Heart right ventricle (tissue), 16 donors: ENCODE measurements around the gene NIFK. TPM values are rescaled to one million over a fixed set of nuclear protein-coding genes. Genes with fewer than 3 reads are reported as not detected.

ENCODE experiments used
- ATAC-seq, 8 donors: fragments of 200-7000 bp; cut with Tn5 transposase; one replicate each; pipeline ENCODE4 v1.9.1; 2020; ENCODE audit warnings: mild to moderate bottlenecking in 8 of 8, moderate library complexity in 8 of 8, moderate number of reproducible peaks in 1 of 8
- DNase-seq, 2 donors: peaks; one replicate each; pipeline ENCODE4 v3.0.0-alpha.2; 2020
- H3K27ac ChIP-seq, 10 donors: fragments of 200-600 bp; sonication (generic) in 2 of 10; one replicate each; pipeline versions ENCODE4 v1.5.0 to v1.8.0; 2020 to 2022; ENCODE audit warnings: mild to moderate bottlenecking in 3 of 10
- H3K27me3 ChIP-seq, 7 donors: fragments of 200-600 bp; one replicate each; pipeline ENCODE4 v1.8.0; 2021 to 2022; ENCODE audit warnings: mild to moderate bottlenecking in 2 of 7
- H3K36me3 ChIP-seq, 9 donors: fragments of 200-600 bp; sonication (generic) in 1 of 9; one replicate each; pipeline versions ENCODE4 v1.5.0 to v1.8.0; 2020 to 2022; ENCODE audit warnings: mild to moderate bottlenecking in 2 of 9
- H3K4me1 ChIP-seq, 9 donors: fragments of 200-600 bp; sonication (generic) in 1 of 9; one replicate each; pipeline versions ENCODE4 v1.5.0 to v1.8.0; 2020 to 2022; ENCODE audit warnings: mild to moderate bottlenecking in 4 of 9
- H3K4me3 ChIP-seq, 10 donors: fragments of 200-600 bp; sonication (generic) in 2 of 10; one replicate each; pipeline versions ENCODE4 v1.5.0 to v1.8.0; 2020 to 2022; ENCODE audit warnings: mild to moderate bottlenecking in 7 of 10, moderate library complexity in 2 of 10
- H3K9me3 ChIP-seq, 11 donors: fragments of 200-600 bp in 10 of 11; sonication (generic) in 2 of 11; one replicate each; pipeline versions ENCODE4 v1.5.0 to v1.8.0; 2013 to 2022; ENCODE audit warnings: mild to moderate bottlenecking in 2 of 11, control low read depth in 1 of 11, moderate library complexity in 1 of 11
- WGBS, 2 donors: extraction: QIAGEN DNeasy Blood & Tissue Kit; methylation state at CpG; one replicate each; pipeline ENCODE4 v1.1.7; 2013; ENCODE audit warnings: inconsistent platforms in 1 of 2; 5-methylcytosine and 5-hydroxymethylcytosine counted together
- intact Hi-C, 10 donors: fragments of 100-400 bp; cut with DNase I; formaldehyde crosslinking; loops; one replicate each; pipeline versions ENCODE4 v1.11.1 to v1.14.2; 2022
- polyA plus RNA-seq, 2 donors: library from polyadenylated mRNA; stranded (reverse); fragments of 200-250 nt; gene quantifications; one replicate each; pipeline ENCODE4 v1.2.3, GENCODE V29; 2013
- total RNA-seq, 10 donors: library from RNA; stranded (reverse); fragmentation: NEBNext Ultra II Directional in 3 of 10; extraction: Animal tissue kit (Norgen Biotek cat#: 25700) in 3 of 10; gene quantifications; one replicate each; pipeline versions ENCODE4 v1.2.1 to v1.2.4, GENCODE V29; 2021 to 2023
- TF ChIP-seq, protein P1 (sequence below), 9 donors: fragments of 200-600 bp; sonication (generic) in 2 of 9; IDR thresholded peaks; one replicate each; pipeline versions ENCODE4 v1.5.0 to v1.8.0; 2021 to 2022; ENCODE audit warnings: antibody characterized with exemption in 9 of 9, mild to moderate bottlenecking in 5 of 9, moderate library complexity in 1 of 9
- donor health status: Arrhythmogenic right ventricular cardiomyopathy.
- donor health status: ischemic (EF 13 %, LVEDD 7.1; RV severe dilation, severe dysfunction).
- donor health status: healthy with polysubstance abuse.
- donor health status: DM: no; HTN: yes; CAD: no.
- donor health status: DM: no; HTN: no; CAD: no.
- donor health status: ischemic (EF 25% LVEDD 6.9; RV normal size, moderate dysfunction).
- donor health status: ischemic (EF 25% LVEDD 5.7; RV mildly dilated, moderate dysfunction).
- donor health status: healthy.
- donor health status: DM: yes; HTN: yes; CAD: no.
- donor health status: Ischemic cardiomyopathy.
- donor health status: ischemic (EF 35%, LVEDD 5.7; RV mildly dilated, moderate dysfunction).
- donor health status: nonischemic (EF 11% LVEDD 7.7; RV severe dilation, severe dysfunction).
- donor health status: DM: yes; HTN: yes; CAD: no.
- donor health status: PGD.
- donor health status: ischemic (EF 29% LVEDD 5.4; RV normal size, mild dysfunction).
- donor health status: nonischemic (EF 23%, LVEDD 6.1; RV moderate dilation, normal function).

Gene NIFK
- total and polyA plus RNA-seq, 12 donors, result 20.8 to 37.6 (median 26.6) TPM

DNA sequence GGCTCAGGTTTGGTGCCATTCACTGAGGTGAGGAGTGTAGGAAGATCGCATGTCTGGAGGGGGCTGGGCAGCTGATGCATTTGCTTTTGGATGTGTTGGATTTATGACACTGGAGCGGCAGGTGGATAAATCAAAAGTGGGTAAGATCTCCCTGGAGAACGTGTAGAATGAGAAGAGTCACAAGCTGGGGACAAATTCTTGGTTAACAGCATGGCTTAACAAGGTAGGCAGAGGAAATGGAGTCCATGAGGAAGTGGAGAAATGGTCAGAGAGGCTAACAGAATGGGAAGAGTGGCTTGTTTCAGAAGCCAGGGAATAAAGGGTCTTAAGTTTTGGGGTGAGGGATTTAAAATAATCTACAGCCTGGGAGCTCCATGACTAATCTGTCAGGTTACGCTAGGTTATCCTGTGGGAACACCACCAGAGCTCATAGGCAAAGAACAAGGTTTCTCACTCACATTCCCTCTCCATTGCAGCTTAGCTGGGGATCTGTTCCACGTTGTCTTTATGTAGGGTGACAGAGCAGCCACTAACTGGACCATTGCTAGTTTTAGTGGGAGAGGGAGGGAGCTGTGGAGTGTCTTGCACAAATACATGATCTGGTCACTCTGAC is 31.6 kb upstream of the NIFK start:
- TF ChIP-seq, protein P1, sequence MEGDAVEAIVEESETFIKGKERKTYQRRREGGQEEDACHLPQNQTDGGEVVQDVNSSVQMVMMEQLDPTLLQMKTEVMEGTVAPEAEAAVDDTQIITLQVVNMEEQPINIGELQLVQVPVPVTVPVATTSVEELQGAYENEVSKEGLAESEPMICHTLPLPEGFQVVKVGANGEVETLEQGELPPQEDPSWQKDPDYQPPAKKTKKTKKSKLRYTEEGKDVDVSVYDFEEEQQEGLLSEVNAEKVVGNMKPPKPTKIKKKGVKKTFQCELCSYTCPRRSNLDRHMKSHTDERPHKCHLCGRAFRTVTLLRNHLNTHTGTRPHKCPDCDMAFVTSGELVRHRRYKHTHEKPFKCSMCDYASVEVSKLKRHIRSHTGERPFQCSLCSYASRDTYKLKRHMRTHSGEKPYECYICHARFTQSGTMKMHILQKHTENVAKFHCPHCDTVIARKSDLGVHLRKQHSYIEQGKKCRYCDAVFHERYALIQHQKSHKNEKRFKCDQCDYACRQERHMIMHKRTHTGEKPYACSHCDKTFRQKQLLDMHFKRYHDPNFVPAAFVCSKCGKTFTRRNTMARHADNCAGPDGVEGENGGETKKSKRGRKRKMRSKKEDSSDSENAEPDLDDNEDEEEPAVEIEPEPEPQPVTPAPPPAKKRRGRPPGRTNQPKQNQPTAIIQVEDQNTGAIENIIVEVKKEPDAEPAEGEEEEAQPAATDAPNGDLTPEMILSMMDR (IDR thresholded peaks at IDR 0.05), result no peak
- H3K9me3 ChIP-seq, result no peaks in the 10 kb centered on the region
- peaks cover 0 to 72% (median 37%) of the 10 kb centered on the region in 9 donors for H3K36me3 ChIP-seq
- peaks cover 0 to 4% (median 0%) of the 10 kb centered on the region in 9 donors for H3K4me1 ChIP-seq
- no peaks in the 10 kb centered on the region for H3K27me3 ChIP-seq
- no peak for DNase-seq
- H3K27ac ChIP-seq, result no peak overlapping the region
- ATAC-seq, result no peak
- 85 to 92% methylated on average over 5 of the region's 5 CpGs for WGBS, 2 donors
- no peak overlapping the region for H3K4me3 ChIP-seq
- intact Hi-C loops, result no loop called here

DNA sequence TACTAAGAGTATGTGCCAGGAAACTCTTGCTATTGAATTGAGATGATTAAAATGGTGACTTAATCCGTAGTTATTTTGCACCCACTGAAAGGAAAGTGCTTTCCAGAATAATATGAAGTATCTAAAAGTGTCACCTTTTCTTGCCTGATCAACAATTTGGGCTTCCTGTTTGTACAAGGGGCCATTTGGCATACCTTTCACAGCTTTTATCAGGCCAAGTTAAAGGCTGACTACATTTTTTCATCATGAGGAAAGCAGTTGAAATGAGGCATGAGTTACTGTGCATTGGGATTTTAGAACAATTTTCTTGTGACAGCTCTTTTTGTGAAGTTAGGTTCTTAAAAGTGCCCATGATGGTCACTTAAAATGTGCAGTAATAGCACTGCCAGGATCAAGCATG is 29.9 kb upstream of the NIFK start:
- intact Hi-C loops, result no loop called here
- ATAC-seq (no peak), DNase-seq (no peak)
- 62 to 71% methylated on average over 1 of the region's 1 CpG for WGBS, 2 donors
- Histone ChIP-seq H3K4me3 (no peak overlapping the region), H3K36me3 (peaks cover 0 to 89% (median 51%) of the 10 kb centered on the region in 9 donors), H3K9me3 (no peaks in the 10 kb centered on the region), H3K4me1 (no peaks in the 10 kb centered on the region), H3K27ac (no peak overlapping the region), H3K27me3 (no peaks in the 10 kb centered on the region)
- TF ChIP-seq, protein P1 (IDR thresholded peaks at IDR 0.05), result no peak

DNA sequence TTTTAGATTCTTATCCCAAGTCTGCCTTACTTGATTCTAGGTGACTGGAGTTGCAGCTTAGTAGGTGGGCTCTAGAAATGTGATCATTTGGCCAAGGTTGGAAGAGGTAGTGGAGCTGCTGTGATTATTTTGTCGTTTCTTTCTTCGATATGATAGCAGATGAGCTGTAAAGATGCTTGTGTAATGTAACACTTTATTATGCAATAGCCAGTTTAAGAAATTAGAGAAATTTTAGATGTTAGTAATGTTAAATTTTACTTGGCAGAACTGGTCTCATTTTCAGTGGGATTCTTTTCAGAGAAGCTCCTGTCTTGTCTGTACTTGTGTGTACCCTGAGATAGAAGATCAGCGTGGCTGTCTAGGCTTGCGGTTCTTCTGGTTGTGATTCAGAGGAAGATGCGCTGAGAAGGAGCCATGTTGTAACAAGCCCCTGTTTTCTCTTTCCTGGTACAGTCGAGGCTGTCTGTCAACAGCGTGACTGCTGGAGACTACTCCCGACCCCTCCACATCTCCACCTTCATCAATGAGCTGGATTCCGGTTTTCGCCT is 28.1 kb upstream of the NIFK start:
- no peak for ATAC-seq
- DNase-seq, result no peak

DNA sequence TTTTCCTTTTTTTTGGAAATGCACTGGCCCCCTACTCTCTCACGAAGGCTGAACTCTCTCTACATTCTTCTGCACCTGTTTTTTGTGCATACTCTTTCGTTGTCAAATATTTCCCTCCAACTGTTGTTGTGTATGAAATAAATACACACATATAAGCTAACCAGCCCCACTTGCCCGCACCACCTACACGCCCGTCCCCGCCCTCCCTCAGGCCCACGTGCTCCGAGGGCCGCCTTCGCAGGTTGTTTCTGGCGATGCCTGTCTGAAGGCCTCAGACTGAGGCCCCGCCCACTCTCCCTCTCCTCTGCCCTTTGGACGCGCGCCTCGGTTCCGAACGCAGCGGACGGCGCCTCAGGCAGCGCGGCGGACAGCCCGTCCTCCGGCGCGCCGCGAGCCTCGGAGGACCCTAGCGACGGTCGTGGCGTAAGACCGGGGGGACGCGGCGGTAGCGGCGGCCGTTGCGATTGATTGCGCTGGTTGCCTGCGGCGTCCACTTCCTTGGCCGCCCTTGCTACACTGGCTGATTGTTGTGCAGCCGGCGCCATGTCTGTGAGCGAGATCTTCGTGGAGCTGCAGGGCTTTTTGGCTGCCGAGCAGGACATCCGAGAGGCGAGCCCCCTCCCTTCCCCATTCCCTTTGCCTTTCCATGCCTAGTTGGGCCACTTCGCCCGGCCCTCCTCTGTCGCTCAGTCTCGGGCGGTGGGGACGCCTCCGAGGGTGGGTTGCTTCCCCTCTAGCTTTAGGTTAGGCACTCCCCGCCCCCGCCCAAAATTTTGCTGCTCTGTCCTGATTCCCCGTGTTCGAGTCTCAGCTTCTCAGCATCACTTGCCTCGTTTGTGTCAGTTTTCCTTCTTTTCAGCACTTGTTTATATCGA is 18.8 kb upstream of the NIFK start, which contains the start of gene TSN:
Gene TSN, plus strand, starts transcription at position 415 of the 875 bp plus-strand sequence. Its CDS starts 129 bp downstream, at position 544.
- H3K4me1 ChIP-seq, result peaks cover 5 to 32% (median 28%) of the 10 kb centered on the region in 9 donors
- TF ChIP-seq, protein P1 (IDR thresholded peaks at IDR 0.05), result no peak
- peak within 1 kb of the TSS; percentile 28 to 86 (median 79) for H3K27ac ChIP-seq
- WGBS, 2 donors, result 0 to 1% methylated on average over 67 of the region's 67 CpGs
- ATAC-seq (peak; percentile 99 to 100 (median 100)), DNase-seq (peak; percentile 97 to 98)
- intact Hi-C loops, result loop anchor here in 1 of 10 donors (2.0 kb wide), 1 partner anchor 19 kb away; the partner anchor contains the start of gene NIFK
- peaks cover 0 to 34% (median 6%) of the 10 kb centered on the region in 9 donors for H3K36me3 ChIP-seq
- H3K27me3 ChIP-seq, result no peaks in the 10 kb centered on the region
- peak within 1 kb of the TSS; percentile 79 to 95 (median 90) for H3K4me3 ChIP-seq
- H3K9me3 ChIP-seq, result no peaks in the 10 kb centered on the region

More for the DNA sequence above, 28.1 kb upstream of the NIFK start:
- no peaks in the 10 kb centered on the region for H3K9me3 ChIP-seq
- no peak overlapping the region for H3K27ac ChIP-seq
- no peaks in the 10 kb centered on the region for H3K27me3 ChIP-seq
- H3K36me3 ChIP-seq, result peaks cover 0 to 100% (median 55%) of the 10 kb centered on the region in 9 donors
- no peak overlapping the region for H3K4me3 ChIP-seq
- 94 to 95% methylated on average over 10 of the region's 10 CpGs for WGBS, 2 donors
- TF ChIP-seq, protein P1 (IDR thresholded peaks at IDR 0.05), result no peak
- intact Hi-C loops, result no loop called here
- no peaks in the 10 kb centered on the region for H3K4me1 ChIP-seq
